PC-3 (cell line): Measurements from ENCODE around the gene GATD1. TPM values are rescaled to one million over a fixed set of nuclear protein-coding genes. Genes with fewer than 3 reads are reported as not detected.

Experiments used
- ATAC-seq: fragments of 200-7000 bp; cut with Tn5 transposase; 2 replicates; pipeline ENCODE4 v1.9.1; 2020; ENCODE audit warnings: mild to moderate bottlenecking, moderate library complexity
- BruUV-seq: library from RNA; stranded (reverse); fragments of 400-500 nt; replicated peaks from 2 replicates; lab custom pipeline; 2021; lab: Mats Ljungman, UMichigan
- CTCF ChIA-PET: fragments of 300-600 bp; sonication (Branson Sonifier 250); formaldehyde crosslinking; loops from one replicate; lab custom pipeline; 2022; ENCODE audit warnings: antibody characterized with exemption; lab: Charles Lee
- POLR2A ChIA-PET: fragments of 300-600 bp; sonication (Branson Sonifier 250); formaldehyde crosslinking; loops from one replicate; lab custom pipeline; 2022; ENCODE audit warnings: antibody characterized with exemption; ENCODE audit not compliant: unreplicated experiment; lab: Charles Lee
- DNase-seq: peaks from one replicate; pipeline ENCODE4 v3.0.0-alpha.2; 2015
- H2AFZ ChIP-seq: fragments of 300-600 bp; sonication (generic); 2 replicates; pipeline ENCODE4 v1.6.0; 2016; ENCODE audit warnings: antibody characterized with exemption, low read length
- H3F3A ChIP-seq: fragments of 300-600 bp; sonication (generic); one replicate; pipeline ENCODE4 v1.6.0; 2017; ENCODE audit warnings: antibody characterized with exemption, low read length, control low read depth, mild to moderate bottlenecking; ENCODE audit not compliant: unreplicated experiment
- H3K27ac ChIP-seq: fragments of 300-600 bp; sonication (generic); 2 replicates; pipeline ENCODE4 v1.5.1; 2016; ENCODE audit warnings: mild to moderate bottlenecking, low read length
- H3K27me3 ChIP-seq: fragments of 300-600 bp; sonication (generic); 2 replicates; pipeline ENCODE4 v1.6.1; 2016; ENCODE audit warnings: low read length, mixed read lengths
- H3K36me3 ChIP-seq: fragments of 300-600 bp; sonication (generic); 2 replicates; pipeline ENCODE4 v1.6.1; 2016; ENCODE audit warnings: low read depth, mixed run types, low read length, mixed read lengths
- H3K4me1 ChIP-seq: fragments of 300-600 bp; sonication (generic); 2 replicates; pipeline ENCODE4 v1.5.1; 2016; ENCODE audit warnings: low read length; ENCODE audit not compliant: insufficient read depth
- H3K4me2 ChIP-seq: fragments of 300-600 bp; sonication (generic); 2 replicates; pipeline ENCODE4 v1.6.0; 2016; ENCODE audit warnings: low read length
- H3K4me3 ChIP-seq: fragments of 300-600 bp; sonication (generic); 2 replicates; pipeline ENCODE4 v1.5.1; 2016; ENCODE audit warnings: mild to moderate bottlenecking, low read length, mixed read lengths
- H3K79me2 ChIP-seq: fragments of 300-600 bp; sonication (generic); 2 replicates; pipeline ENCODE4 v1.6.1; 2017; ENCODE audit warnings: low read length, mixed read lengths
- H3K9ac ChIP-seq: fragments of 300-600 bp; sonication (generic); 2 replicates; pipeline ENCODE4 v1.6.0; 2016; ENCODE audit warnings: mild to moderate bottlenecking, low read length
- H3K9me2 ChIP-seq: fragments of 300-600 bp; sonication (generic); replicated peaks from 2 replicates; pipeline ENCODE4 v1.6.1; 2016; ENCODE audit warnings: mixed run types, low read length, mixed read lengths
- H3K9me3 ChIP-seq: fragments of 300-600 bp; sonication (generic); 2 replicates; pipeline ENCODE4 v1.6.1; 2016; ENCODE audit warnings: low read length, mixed read lengths
- H4K20me1 ChIP-seq: fragments of 300-600 bp; sonication (generic); 2 replicates; pipeline ENCODE4 v1.6.1; 2016; ENCODE audit warnings: low read length, mixed read lengths
- CTCF ChIP-seq: fragments of 300-600 bp; sonication (generic); conservative IDR thresholded peaks from 2 replicates; pipeline ENCODE4 v1.5.1; 2017; ENCODE audit warnings: antibody characterized with exemption, low read depth, mild to moderate bottlenecking, low read length
- EZH2 ChIP-seq: fragments of 300-600 bp; sonication (generic); IDR thresholded peaks from one replicate; pipeline ENCODE4 v1.6.1; 2017; ENCODE audit warnings: antibody characterized with exemption, mild to moderate bottlenecking, low read length; ENCODE audit not compliant: unreplicated experiment
- EZH2phosphoT487 ChIP-seq: fragments of 300-600 bp; sonication (generic); IDR thresholded peaks from 2 replicates; pipeline ENCODE4 v1.6.1; 2018; ENCODE audit warnings: mild to moderate bottlenecking, antibody characterized with exemption, low read length, borderline replicate concordance
- intact Hi-C: fragments of 100-400 bp; cut with micrococcal nuclease; formaldehyde crosslinking; loops from 2 replicates; pipeline ENCODE4 v1.9.0; 2023
- total RNA-seq: library from RNA; depleted of rRNA; stranded (reverse); fragments of >200 nt; gene quantifications from 2 replicates; pipeline ENCODE4 v1.2.3, GENCODE V29; 2014

The GATD1 gene
- total RNA-seq, 1 experiment from 2014 or later = 39.7 TPM

DNA sequence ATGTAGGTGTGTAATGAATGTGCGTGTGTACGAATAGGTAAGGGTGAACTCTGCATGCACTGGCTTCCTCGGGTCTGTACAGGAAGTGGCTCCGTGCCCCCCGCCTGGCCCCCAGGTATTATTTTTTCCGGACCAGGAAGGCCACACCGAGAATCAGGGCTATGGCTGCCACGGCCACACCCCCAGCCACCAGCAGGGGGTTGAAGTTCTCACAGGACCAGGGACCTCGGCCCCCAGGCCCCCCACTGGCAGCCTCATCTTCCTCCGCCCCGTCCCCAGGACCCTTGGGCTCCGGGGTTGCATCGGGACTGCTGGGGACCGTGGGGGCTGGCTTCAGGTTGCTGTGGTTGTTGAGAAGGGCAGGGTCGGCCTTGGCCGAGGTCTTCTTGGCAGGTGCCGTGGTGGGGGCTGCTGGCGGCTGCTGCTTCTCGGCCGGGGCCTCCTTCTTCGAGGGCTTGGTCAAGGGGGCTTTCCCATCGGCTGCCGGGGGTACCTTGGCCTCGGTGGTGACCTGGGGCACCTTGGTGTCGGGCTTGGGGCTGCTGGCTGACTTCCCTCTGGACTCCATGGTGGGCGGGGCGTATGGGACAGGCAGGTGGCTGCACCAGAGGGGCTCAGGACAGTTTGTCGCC is 10.8 kb upstream of the GATD1 start:
- Histone ChIP-seq H3K79me2 (no peaks in the 10 kb centered on the region), H3K4me3 (no peak overlapping the region), H3F3A (no peaks in the 10 kb centered on the region), H3K36me3 (no peaks in the 10 kb centered on the region; the same call in 1 of the 2 replicates), H3K9me3 (no peaks in the 10 kb centered on the region), H3K9me2 (no peaks in the 10 kb centered on the region), H3K4me2 (no peak overlapping the region), H3K9ac (no peak overlapping the region), H3K4me1 (no peaks in the 10 kb centered on the region), H4K20me1 (no peaks in the 10 kb centered on the region), H3K27ac (no peak overlapping the region), H2AFZ (no peak overlapping the region), H3K27me3 (no peaks in the 10 kb centered on the region)
- ChIA-PET POLR2A (interaction anchor here (0.5 kb wide), 1 partner anchor 45 kb away, joined by 9 read pairs; the partner anchor contains the start of gene CD151), CTCF (no interaction called here)
- ATAC-seq = no peak
- DNase-seq = no peak
- no TSS peak for BruUV-seq
- TF ChIP-seq EZH2 (no peak), CTCF (no peak), EZH2phosphoT487 (no peak)
- intact Hi-C loops = no loop called here

DNA sequence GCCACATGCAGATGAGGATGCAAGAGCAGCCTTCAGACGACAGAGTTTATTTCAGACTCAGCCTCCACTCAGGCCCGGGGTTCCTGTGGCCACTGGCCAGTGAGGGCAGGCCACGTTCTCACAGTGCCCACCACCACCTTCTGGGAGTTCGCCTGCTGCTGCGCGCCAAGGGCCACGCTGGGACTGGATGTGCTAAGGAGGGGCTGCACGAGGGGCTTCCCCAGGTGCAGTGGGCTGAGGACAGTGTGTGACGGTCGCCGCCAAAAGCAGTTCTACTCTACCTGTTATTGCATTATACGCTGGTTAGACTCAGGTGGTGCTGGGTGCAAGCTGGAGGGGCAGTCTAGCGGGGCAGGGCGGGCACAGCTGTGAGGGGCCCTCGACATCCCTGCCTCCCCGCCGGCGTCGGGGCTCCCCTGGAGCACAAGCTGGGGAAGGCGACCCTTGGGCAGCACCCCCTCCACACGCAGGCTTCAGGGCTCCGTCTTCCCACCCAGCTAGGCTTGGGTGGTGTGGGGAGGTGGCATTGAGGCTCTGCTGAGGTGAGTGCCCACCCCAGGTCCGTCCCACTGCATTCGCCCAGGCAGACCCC is 9.9 kb upstream of the GATD1 start:
- Histone ChIP-seq H2AFZ (no peak overlapping the region), H3F3A (no peaks in the 10 kb centered on the region), H3K4me2 (no peak overlapping the region), H3K27ac (no peak overlapping the region), H3K36me3 (no peaks in the 10 kb centered on the region), H3K27me3 (no peaks in the 10 kb centered on the region), H3K4me1 (no peaks in the 10 kb centered on the region), H3K9ac (no peak overlapping the region), H3K4me3 (no peak overlapping the region), H3K9me2 (no peaks in the 10 kb centered on the region), H3K79me2 (no peaks in the 10 kb centered on the region), H4K20me1 (no peaks in the 10 kb centered on the region), H3K9me3 (no peaks in the 10 kb centered on the region)
- intact Hi-C loops = no loop called here
- TF ChIP-seq EZH2phosphoT487 = no peak
- TF ChIP-seq EZH2 = no peak
- no peak for TF ChIP-seq CTCF
- ChIA-PET POLR2A (no interaction called here), CTCF (no interaction called here)
- ATAC-seq (no peak), DNase-seq (no peak)
- no TSS peak for BruUV-seq
